Bronchial epithelial cell (primary cell): Measurements from ENCODE around the gene CTSC. TPM values are rescaled to one million over a fixed set of nuclear protein-coding genes. Genes with fewer than 3 reads are reported as not detected.
A peak's percentile ranks its signal among the peaks of the same experiment; 100 is the strongest.

Source experiments
- DNase-seq: peaks from one replicate; pipeline ENCODE4 v3.0.0-alpha.2; 2010; ENCODE audit warnings: low read depth
- FAIRE-seq: peaks from 2 replicates; lab custom pipeline; 2011; peaks lifted over from hg19 to GRCh38; lab: Jason Lieb, UNC
- H3K27me3 ChIP-seq: 2 replicates; pipeline ENCODE4 v1.5.1; 2011; ENCODE audit warnings: low read length; ENCODE audit not compliant: control insufficient read depth, insufficient read depth
- H3K36me3 ChIP-seq: 2 replicates; pipeline ENCODE4 v1.5.1; 2011; ENCODE audit warnings: low read length; ENCODE audit not compliant: control insufficient read depth, insufficient read depth
- H3K4me3 ChIP-seq: 2 replicates; pipeline ENCODE4 v1.5.1; 2011; ENCODE audit warnings: mild to moderate bottlenecking, low read depth, low read length, control low read depth
- total RNA-seq: library from RNA; depleted of rRNA; stranded (reverse); fragments of >200 nt; gene quantifications from 2 replicates; pipeline ENCODE4 v1.2.1, GENCODE V29; 2014
- TF ChIP-seq, protein P1 (sequence below): IDR thresholded peaks from 2 replicates; pipeline ENCODE4 v1.5.1; 2011; ENCODE audit warnings: mild to moderate bottlenecking, moderate library complexity, low read length, control low read depth, inconsistent platforms; ENCODE audit not compliant: insufficient read depth, severe bottlenecking

CTSC gene
- total RNA-seq, 1 donor from 2014 or later = 80.8 TPM

DNA sequence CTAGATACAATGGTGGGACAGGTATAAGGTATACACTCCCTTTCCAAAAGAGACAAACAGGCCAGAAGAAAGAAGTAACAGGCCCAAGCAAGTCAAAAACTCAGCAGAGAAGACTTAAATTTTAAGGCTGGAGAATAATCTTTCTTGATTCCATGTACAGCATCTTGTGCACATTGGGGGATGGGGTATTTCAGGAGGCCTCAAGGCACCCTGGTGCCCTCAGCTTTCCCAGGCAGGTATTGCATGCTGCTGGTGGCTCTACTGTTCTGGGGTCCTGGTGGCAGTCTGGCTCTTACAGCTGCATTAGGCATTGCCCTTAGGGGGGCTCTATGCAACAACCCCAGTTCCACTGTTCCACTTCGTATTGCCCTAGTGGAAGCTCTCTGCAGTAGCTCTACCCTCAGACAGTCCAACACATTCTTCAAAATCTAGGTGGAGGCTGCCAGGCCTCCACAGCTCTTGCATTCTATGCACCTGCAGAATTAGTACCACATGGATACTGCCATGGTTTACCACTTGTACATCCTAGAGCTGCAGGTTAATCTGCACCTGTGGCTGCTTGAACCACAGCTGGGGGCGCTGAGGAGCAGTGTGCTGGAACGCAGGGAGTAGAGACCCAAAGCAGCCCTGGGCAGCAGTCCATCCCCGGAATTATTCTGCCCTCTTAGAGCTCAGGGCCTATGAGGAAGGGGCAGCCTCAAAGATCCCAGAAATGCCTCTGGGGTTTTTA lies 4.2 kb upstream of the CTSC start:
- no peaks in the 10 kb centered on the region for H3K36me3 ChIP-seq
- H3K27me3 ChIP-seq = no peaks in the 10 kb centered on the region
- no peak for DNase-seq
- TF ChIP-seq, protein P1, sequence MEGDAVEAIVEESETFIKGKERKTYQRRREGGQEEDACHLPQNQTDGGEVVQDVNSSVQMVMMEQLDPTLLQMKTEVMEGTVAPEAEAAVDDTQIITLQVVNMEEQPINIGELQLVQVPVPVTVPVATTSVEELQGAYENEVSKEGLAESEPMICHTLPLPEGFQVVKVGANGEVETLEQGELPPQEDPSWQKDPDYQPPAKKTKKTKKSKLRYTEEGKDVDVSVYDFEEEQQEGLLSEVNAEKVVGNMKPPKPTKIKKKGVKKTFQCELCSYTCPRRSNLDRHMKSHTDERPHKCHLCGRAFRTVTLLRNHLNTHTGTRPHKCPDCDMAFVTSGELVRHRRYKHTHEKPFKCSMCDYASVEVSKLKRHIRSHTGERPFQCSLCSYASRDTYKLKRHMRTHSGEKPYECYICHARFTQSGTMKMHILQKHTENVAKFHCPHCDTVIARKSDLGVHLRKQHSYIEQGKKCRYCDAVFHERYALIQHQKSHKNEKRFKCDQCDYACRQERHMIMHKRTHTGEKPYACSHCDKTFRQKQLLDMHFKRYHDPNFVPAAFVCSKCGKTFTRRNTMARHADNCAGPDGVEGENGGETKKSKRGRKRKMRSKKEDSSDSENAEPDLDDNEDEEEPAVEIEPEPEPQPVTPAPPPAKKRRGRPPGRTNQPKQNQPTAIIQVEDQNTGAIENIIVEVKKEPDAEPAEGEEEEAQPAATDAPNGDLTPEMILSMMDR = no peak
- no peak for FAIRE-seq
- no peak overlapping the region for H3K4me3 ChIP-seq

DNA sequence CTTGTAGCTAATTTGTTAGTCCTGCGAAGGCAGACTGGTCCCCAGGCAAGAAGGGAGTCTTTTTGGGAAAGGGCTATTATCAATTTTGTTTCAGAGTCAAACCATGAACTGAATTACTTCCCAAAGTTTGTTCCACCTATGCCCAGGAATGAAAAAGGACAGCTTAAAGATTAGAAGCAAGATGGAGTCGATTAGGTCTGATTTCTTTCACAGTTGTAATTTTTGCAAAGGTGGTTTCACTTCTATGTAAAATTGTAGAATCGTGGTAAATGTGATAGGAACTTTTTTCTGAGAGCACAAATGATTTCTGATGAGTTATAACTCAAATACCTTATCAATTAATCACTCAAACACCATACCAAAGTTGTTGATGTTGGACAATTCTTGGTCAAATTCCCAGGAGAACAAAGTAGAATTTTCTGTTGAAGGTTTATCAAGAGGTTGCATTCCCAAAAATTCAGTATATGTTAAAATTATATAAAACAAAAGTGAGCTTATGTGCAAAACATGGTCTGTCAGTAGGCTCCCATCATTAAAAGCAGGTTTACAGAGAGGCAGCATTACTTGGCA lies 2.9 kb upstream of the CTSC start:
- Histone ChIP-seq H3K36me3 (no peaks in the 10 kb centered on the region), H3K4me3 (no peak overlapping the region), H3K27me3 (no peaks in the 10 kb centered on the region)
- no peak for DNase-seq
- FAIRE-seq = no peak
- TF ChIP-seq, protein P1 = no peak

DNA sequence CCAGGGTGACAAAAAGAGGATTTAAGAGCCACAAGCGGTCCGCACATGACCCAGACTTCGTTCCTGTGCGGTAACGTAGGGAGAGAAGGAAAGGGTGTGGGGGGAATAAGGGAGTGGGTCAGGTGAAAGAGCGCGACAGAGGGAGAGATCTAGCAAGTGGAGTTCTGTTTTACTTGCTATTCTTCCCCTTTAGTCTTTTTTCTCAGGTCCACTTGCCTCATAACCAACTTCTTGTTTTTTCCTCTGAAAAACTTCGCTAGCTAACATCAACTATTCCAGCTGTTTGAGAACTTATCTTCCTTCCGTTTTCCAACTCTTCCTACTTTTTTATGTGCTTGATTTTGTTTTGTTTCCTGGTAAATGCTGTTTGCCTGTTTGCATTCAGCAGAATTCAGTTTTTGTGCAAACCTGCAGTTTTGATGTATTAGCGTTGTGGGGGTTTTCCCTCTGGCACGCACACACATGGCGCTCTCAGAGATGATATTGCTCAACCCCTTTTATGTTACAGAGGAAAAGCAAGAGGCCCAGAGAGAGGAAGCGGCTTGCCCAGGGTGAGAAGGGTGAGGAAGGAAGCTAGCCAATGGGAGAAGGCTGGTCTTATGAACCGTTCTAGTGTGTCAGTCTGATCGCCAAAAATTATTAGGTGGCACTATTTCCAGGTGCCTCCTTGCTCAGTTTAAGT lies 592 bp upstream of the CTSC start:
- Histone ChIP-seq H3K4me3 (peak overlapping the region; percentile 90), H3K27me3 (no peaks in the 10 kb centered on the region), H3K36me3 (peaks cover 4% of the 10 kb centered on the region)
- TF ChIP-seq, protein P1 = no peak
- FAIRE-seq = no peak
- peak; percentile 84 for DNase-seq

DNA sequence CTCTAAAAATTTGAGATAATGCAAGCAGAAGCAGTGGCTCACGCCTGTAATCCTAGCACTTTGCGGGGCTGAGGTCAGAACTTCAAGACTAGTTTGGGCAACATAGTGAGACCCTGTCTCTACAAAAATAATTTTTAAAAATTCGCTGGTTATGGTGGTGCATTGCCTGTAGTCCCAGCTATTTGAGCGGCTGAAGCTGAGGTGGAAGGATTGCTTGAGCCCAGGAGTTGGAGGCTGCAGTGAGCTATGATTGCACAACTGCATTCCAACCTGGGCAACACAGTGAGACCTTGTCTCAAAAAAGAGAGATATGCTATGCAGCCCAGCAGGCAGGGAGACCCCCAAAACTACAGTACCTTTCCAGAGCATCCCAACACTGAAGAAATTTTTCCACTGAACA lies 2.3 kb downstream of the CTSC start:
- H3K27me3 ChIP-seq = no peaks in the 10 kb centered on the region
- no peak overlapping the region for H3K4me3 ChIP-seq
- H3K36me3 ChIP-seq = peaks cover 4% of the 10 kb centered on the region
- DNase-seq = no peak
- FAIRE-seq = no peak
- TF ChIP-seq, protein P1 = no peak

DNA sequence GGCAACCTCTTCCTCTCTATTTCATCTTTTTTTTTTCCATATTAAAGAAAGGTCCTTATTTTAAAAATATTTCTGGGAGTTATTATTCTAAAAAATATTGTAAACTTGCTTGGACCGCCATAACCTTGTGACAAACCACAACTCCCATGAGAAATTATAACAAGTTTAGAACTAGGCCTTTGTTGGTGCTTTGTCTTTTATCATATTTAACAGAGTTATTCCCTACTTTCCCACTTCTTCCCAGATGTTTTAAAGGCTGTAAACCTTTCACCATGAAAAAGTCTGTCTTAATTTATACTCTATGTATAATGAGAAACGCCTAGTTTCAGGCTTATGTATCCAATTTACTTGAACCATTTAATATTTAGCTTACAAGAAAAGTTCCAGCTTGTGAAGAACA lies 3.7 kb downstream of the CTSC start:
- no peak overlapping the region for H3K4me3 ChIP-seq
- no peak for FAIRE-seq

More for the DNA sequence above, 3.7 kb downstream of the CTSC start:
- Histone ChIP-seq H3K36me3 (peaks cover 6% of the 10 kb centered on the region), H3K27me3 (no peaks in the 10 kb centered on the region)
- TF ChIP-seq, protein P1 = no peak
- DNase-seq = no peak
